Ascending aorta (tissue), 2 donors: Measurements from ENCODE around the gene IGLL1. TPM values are rescaled to one million over a fixed set of nuclear protein-coding genes. Genes with fewer than 3 reads are reported as not detected.
"Not testable (repeated sequence)": the region's sequence is repeated elsewhere in the genome, so short reads cannot be mapped to it uniquely, and the experiment has no call there.

ENCODE experiments used
- DNase-seq, 2 donors: peaks; one replicate each; pipeline ENCODE4 v3.0.0-alpha.2; 2019; ENCODE audit warnings: low spot score in 2 of 2
- H3K27ac ChIP-seq, 2 donors: fragments of 200-600 bp; sonication (generic); one replicate each; pipeline ENCODE4 v1.5.1; 2016 to 2017; ENCODE audit warnings: mild to moderate bottlenecking in 1 of 2
- H3K27me3 ChIP-seq: fragments of 200-600 bp; sonication (generic); one replicate; pipeline ENCODE4 v1.5.1; 2017
- H3K36me3 ChIP-seq, 2 donors: fragments of 200-600 bp; sonication (generic); one replicate each; pipeline ENCODE4 v1.5.1; 2016
- H3K4me1 ChIP-seq, 2 donors: fragments of 200-600 bp; sonication (generic); one replicate each; pipeline ENCODE4 v1.5.1; 2016 to 2017; ENCODE audit warnings: mild to moderate bottlenecking in 1 of 2
- H3K4me3 ChIP-seq, 2 donors: fragments of 200-600 bp; sonication (generic); one replicate each; pipeline ENCODE4 v1.5.1; 2016 to 2017; ENCODE audit warnings: mild to moderate bottlenecking in 1 of 2
- H3K9me3 ChIP-seq, 2 donors: fragments of 200-600 bp; sonication (generic); one replicate each; pipeline ENCODE4 v1.5.1; 2016
- CTCF ChIP-seq, 3 experiments: fragments of 200-600 bp in 2 of 3; fragments of 450-650 bp in 1 of 3; sonication (generic) in 2 of 3; IDR thresholded peaks; one replicate each; pipeline ENCODE4 v1.5.1; 2016 to 2019; ENCODE audit warnings: antibody characterized with exemption in 3 of 3, mild to moderate bottlenecking in 1 of 3, moderate library complexity in 1 of 3
- intact Hi-C: fragments of 100-400 bp; cut with DNase I; formaldehyde crosslinking; loops from one replicate; pipeline ENCODE4 v1.15.1; 2023
- total RNA-seq: library from RNA; depleted of rRNA; stranded (reverse); fragments of >200 nt; gene quantifications from one replicate; pipeline ENCODE4 v1.1.0, GENCODE V29; 2016

IGLL1 gene
- total RNA-seq, 1 donor from 2014 or later, result not detected

GRCh38 chr22:23574371-23574811 lies 5.7 kb downstream of the IGLL1 start:
- no peak for TF ChIP-seq CTCF (IDR thresholded peaks at IDR 0.05)
- DNase-seq, result no peak
- Histone ChIP-seq H3K4me3 (no peak overlapping the region), H3K27me3 (no peaks in the 10 kb centered on the region), H3K36me3 (no peaks in the 10 kb centered on the region), H3K9me3 (no peaks in the 10 kb centered on the region), H3K4me1 (no peaks in the 10 kb centered on the region), H3K27ac (no peak overlapping the region)
- intact Hi-C loops, result no loop called here

- H3K4me3 ChIP-seq, intact Hi-C loops, H3K27ac ChIP-seq, DNase-seq, H3K9me3 ChIP-seq, H3K36me3 ChIP-seq, H3K27me3 ChIP-seq, H3K4me1 ChIP-seq: not testable (repeated sequence)
Observed at GRCh38 chr22:23573701-23574235, 6.3 kb downstream of the IGLL1 start.

- DNase-seq, H3K36me3 ChIP-seq, intact Hi-C loops: not testable (repeated sequence)
Observed at GRCh38 chr22:23573106-23573505, 7.0 kb downstream of the IGLL1 start.

GRCh38 chr22:23571486-23571885 lies 8.6 kb downstream of the IGLL1 start:
- no peak for TF ChIP-seq CTCF (IDR thresholded peaks at IDR 0.05)
- Histone ChIP-seq H3K4me1 (no peaks in the 10 kb centered on the region), H3K36me3 (no peaks in the 10 kb centered on the region), H3K4me3 (no peak overlapping the region), H3K27me3 (no peaks in the 10 kb centered on the region), H3K27ac (no peak overlapping the region), H3K9me3 (no peaks in the 10 kb centered on the region)
- no peak for DNase-seq
- intact Hi-C loops, result no loop called here

More at GRCh38 chr22:23573106-23573505, 7.0 kb downstream of the IGLL1 start:
- H3K27me3 ChIP-seq, H3K27ac ChIP-seq, H3K9me3 ChIP-seq, H3K4me3 ChIP-seq, H3K4me1 ChIP-seq: not testable (repeated sequence)

- Histone ChIP-seq H3K4me3 (no peak overlapping the region), H3K27ac (no peak overlapping the region), H3K4me1 (peaks cover 0 to 2% of the 10 kb centered on the region in 2 donors), H3K9me3 (no peaks in the 10 kb centered on the region), H3K36me3 (no peaks in the 10 kb centered on the region), H3K27me3 (no peaks in the 10 kb centered on the region)
- DNase-seq, result no peak
- intact Hi-C loops, result no loop called here
- no peak for TF ChIP-seq CTCF (IDR thresholded peaks at IDR 0.05)
Observed at GRCh38 chr22:23570681-23571080, 9.4 kb downstream of the IGLL1 start.

- H3K36me3 ChIP-seq, result no peaks in the 10 kb centered on the region
- H3K27ac ChIP-seq, result no peak overlapping the region
- H3K9me3 ChIP-seq, result no peaks in the 10 kb centered on the region
- no peak for TF ChIP-seq CTCF (IDR thresholded peaks at IDR 0.05)
- no peak overlapping the region for H3K4me3 ChIP-seq
- peaks cover 0 to 2% of the 10 kb centered on the region in 2 donors for H3K4me1 ChIP-seq
- DNase-seq, result no peak
- no peaks in the 10 kb centered on the region for H3K27me3 ChIP-seq
- intact Hi-C loops, result no loop called here
Observed at GRCh38 chr22:23569716-23570115, 10.4 kb downstream of the IGLL1 start.

GRCh38 chr22:23569291-23569690 lies 10.8 kb downstream of the IGLL1 start:
- no peak overlapping the region for H3K27ac ChIP-seq
- intact Hi-C loops, result no loop called here
- H3K4me1 ChIP-seq, result peaks cover 0 to 2% of the 10 kb centered on the region in 2 donors
- H3K4me3 ChIP-seq, result no peak overlapping the region
- no peaks in the 10 kb centered on the region for H3K36me3 ChIP-seq
- H3K9me3 ChIP-seq, result no peaks in the 10 kb centered on the region
- DNase-seq, result no peak
- no peaks in the 10 kb centered on the region for H3K27me3 ChIP-seq
- TF ChIP-seq CTCF (IDR thresholded peaks at IDR 0.05), result no peak
